Retinal pigment epithelial cell (primary cell): ENCODE measurements around the gene TRIM63.

Source experiments
- DNase-seq: peaks from one replicate; pipeline ENCODE4 v3.0.0-alpha.2; 2010; ENCODE audit warnings: low read depth
- H3K4me3 ChIP-seq: 2 replicates; pipeline ENCODE4 v1.5.1; 2011; ENCODE audit warnings: mild to moderate bottlenecking, low read length, control low read depth, moderate library complexity
- CTCF ChIP-seq: conservative IDR thresholded peaks from 2 replicates; pipeline ENCODE4 v1.5.1; 2011; ENCODE audit warnings: low read depth, low read length, control low read depth, inconsistent platforms

Gene TRIM63

GRCh38 chr1:26067432-26067911 lies at the start of gene TRIM63:
Gene TRIM63, minus strand, starts transcription at chr1:26067630. Its CDS starts 136 bp downstream, at chr1:26067494.
- TF ChIP-seq CTCF: no peak
- DNase-seq: peak; percentile 33
- H3K4me3 ChIP-seq: peak within 1 kb of the TSS; percentile 35

GRCh38 chr1:26114165-26114927 lies 46.9 kb upstream of the TRIM63 start:
- no peak for DNase-seq
- TF ChIP-seq CTCF: no peak
- H3K4me3 ChIP-seq: no peak overlapping the region

GRCh38 chr1:26112407-26112775 lies 45.0 kb upstream of the TRIM63 start:
- no peak for DNase-seq
- H3K4me3 ChIP-seq: peak overlapping the region; percentile 96
- no peak for TF ChIP-seq CTCF

- no peak for TF ChIP-seq CTCF
- DNase-seq: peak; percentile 89
Observed at GRCh38 chr1:26111530-26112406, 44.3 kb upstream of the TRIM63 start, which contains the start of gene PDIK1L. Gene PDIK1L, plus strand, starts transcription at chr1:26111824. Its CDS starts 2,485 bp downstream, at chr1:26114309.

GRCh38 chr1:26110731-26111529 lies 43.5 kb upstream of the TRIM63 start:
- H3K4me3 ChIP-seq: peak overlapping the region; percentile 48
- TF ChIP-seq CTCF: no peak
- DNase-seq: no peak

More at GRCh38 chr1:26111530-26112406, 44.3 kb upstream of the TRIM63 start, which contains the start of gene PDIK1L:
- H3K4me3 ChIP-seq: peak within 1 kb of the TSS; percentile 96
